Measurements from ENCODE around the gene CLEC17A. TPM values are rescaled to one million over a fixed set of nuclear protein-coding genes. Genes with fewer than 3 reads are reported as not detected.
A peak's percentile ranks its signal among the peaks of the same experiment; 100 is the strongest.

CLEC17A gene
- total and polyA plus RNA-seq, 8 donors = 0.10 to 0.33 (median 0.14) TPM; not detected in 2

GRCh38 chr19:14571695-14572490, 11.0 kb upstream of the CLEC17A start, which contains the start of gene NDUFB7:
Gene NDUFB7 (minus strand): TSS chr19:14572066. CDS start chr19:14572000, 66 bp downstream.
- Histone ChIP-seq H3K27me3 (no peaks in the 10 kb centered on the region), H3K4me1 (peaks cover 14 to 39% of the 10 kb centered on the region in 2 donors), H3K36me3 (peaks cover 0 to 13% of the 10 kb centered on the region in 2 donors), H3K27ac (peak within 1 kb of the TSS; percentile 53 to 73), H3K9me3 (no peaks in the 10 kb centered on the region), H3K4me3 (peak within 1 kb of the TSS; percentile 82 to 84)
- ATAC-seq (peak; percentile 97), DNase-seq (peak; percentile 85 to 97 (median 93))
- TF ChIP-seq, protein P1, sequence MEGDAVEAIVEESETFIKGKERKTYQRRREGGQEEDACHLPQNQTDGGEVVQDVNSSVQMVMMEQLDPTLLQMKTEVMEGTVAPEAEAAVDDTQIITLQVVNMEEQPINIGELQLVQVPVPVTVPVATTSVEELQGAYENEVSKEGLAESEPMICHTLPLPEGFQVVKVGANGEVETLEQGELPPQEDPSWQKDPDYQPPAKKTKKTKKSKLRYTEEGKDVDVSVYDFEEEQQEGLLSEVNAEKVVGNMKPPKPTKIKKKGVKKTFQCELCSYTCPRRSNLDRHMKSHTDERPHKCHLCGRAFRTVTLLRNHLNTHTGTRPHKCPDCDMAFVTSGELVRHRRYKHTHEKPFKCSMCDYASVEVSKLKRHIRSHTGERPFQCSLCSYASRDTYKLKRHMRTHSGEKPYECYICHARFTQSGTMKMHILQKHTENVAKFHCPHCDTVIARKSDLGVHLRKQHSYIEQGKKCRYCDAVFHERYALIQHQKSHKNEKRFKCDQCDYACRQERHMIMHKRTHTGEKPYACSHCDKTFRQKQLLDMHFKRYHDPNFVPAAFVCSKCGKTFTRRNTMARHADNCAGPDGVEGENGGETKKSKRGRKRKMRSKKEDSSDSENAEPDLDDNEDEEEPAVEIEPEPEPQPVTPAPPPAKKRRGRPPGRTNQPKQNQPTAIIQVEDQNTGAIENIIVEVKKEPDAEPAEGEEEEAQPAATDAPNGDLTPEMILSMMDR (IDR thresholded peaks at IDR 0.05) = peak; percentile 68 to 69
- intact Hi-C loops (cut with DNase I) = loop anchor here in 1 of 2 donors (10.0 kb wide), 1 partner anchor 123 kb away; the partner anchor contains the start of gene ZNF333

DNA sequence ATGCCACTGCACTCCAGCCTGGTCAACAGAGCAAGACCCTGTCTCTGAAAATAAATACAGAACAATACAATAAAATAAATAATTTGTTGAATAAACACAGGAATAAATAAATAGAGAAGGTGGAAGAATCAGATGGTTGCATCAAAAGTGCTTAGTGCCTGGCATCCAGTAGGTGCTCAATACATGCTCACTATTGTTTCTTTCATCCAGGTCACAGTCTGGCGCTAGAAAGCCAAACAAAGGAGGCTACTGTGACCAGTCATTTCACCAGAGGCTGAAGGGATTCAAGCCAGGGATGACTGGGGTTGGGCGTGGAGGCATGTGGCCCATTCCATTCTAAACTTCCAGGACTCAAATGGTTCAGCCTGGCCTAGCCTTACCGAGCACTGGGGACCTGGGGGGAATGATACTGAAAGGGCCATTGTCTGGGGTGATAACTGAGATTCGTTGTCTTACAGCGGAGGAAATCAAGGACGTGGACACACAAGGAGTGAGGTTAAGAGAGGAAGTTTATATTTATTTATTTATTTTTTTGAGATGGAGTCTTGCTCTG, 7.4 kb upstream of the CLEC17A start:
- ATAC-seq = no peak
- TF ChIP-seq, protein P1 (IDR thresholded peaks at IDR 0.05) = no peak
- intact Hi-C loops (cut with DNase I) = loop anchor here in 1 of 2 donors (10.0 kb wide), 1 partner anchor 119 kb away; the partner anchor contains the start of gene ZNF333
- peak in 1 of 4 donors; percentile 0 for DNase-seq
- Histone ChIP-seq H3K4me3 (no peak overlapping the region), H3K9me3 (no peaks in the 10 kb centered on the region), H3K27ac (no peak overlapping the region), H3K4me1 (peaks cover 13 to 27% of the 10 kb centered on the region in 2 donors), H3K27me3 (no peaks in the 10 kb centered on the region), H3K36me3 (no peaks in the 10 kb centered on the region)

DNA sequence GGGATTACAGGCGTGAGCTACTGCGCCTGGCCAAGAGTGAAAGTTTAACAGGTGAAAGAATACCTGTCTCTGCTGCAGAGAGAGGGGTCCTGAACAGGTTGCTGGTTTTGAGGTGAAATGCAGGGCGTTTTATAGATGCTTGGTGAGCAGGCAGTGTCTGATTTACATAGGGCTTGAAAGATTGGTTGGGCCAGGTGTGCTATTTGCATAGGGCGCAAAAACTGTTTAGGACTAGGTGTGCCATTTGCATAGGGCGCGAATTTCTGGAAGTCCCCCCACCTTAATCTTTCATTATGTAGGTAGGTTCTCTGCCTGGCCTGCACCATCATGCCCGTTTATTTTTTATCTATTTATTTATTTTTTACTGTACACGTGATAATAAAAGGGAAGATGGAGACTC, 6.5 kb upstream of the CLEC17A start:
- ATAC-seq (no peak), DNase-seq (peak in 1 of 4 donors; percentile 0)
- Histone ChIP-seq H3K4me1 (peaks cover 6 to 18% of the 10 kb centered on the region in 2 donors), H3K36me3 (no peaks in the 10 kb centered on the region), H3K4me3 (no peak overlapping the region), H3K27ac (no peak overlapping the region), H3K27me3 (no peaks in the 10 kb centered on the region), H3K9me3 (no peaks in the 10 kb centered on the region)
- TF ChIP-seq, protein P1 (IDR thresholded peaks at IDR 0.05) = no peak
- intact Hi-C loops (cut with DNase I) = loop anchor here in 1 of 2 donors (10.0 kb wide), 1 partner anchor 118 kb away; the partner anchor contains the start of gene ZNF333

DNA sequence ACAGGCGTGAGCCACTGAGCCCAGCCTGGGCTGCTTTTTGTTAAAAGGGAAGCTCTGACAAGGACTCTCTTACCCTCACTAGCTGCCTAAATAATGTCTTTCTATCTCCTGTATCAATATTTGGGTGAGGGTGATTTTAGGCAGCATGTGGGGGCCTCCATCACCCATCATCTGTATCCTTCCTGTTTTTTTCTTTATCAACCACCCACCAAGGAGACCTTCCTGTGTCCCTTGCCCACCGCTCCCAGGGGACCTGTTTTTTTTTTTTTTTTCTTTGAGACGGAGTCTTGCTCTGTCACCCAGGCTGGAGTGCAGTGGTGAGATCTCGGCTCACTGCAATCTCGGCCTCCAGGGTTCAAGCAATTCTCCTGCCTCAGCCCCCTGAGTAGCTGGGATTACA, 5.6 kb upstream of the CLEC17A start:
- no peak for ATAC-seq
- TF ChIP-seq, protein P1 (IDR thresholded peaks at IDR 0.05) = no peak
- no peak overlapping the region for H3K27ac ChIP-seq
- intact Hi-C loops (cut with DNase I) = loop anchor here in 1 of 2 donors (10.0 kb wide), 1 partner anchor 118 kb away; the partner anchor contains the start of gene ZNF333
- no peaks in the 10 kb centered on the region for H3K9me3 ChIP-seq
- no peaks in the 10 kb centered on the region for H3K27me3 ChIP-seq
- H3K4me3 ChIP-seq = no peak overlapping the region
- no peaks in the 10 kb centered on the region for H3K36me3 ChIP-seq
- peaks cover 6 to 13% of the 10 kb centered on the region in 2 donors for H3K4me1 ChIP-seq
- peak in 1 of 4 donors; percentile 8 for DNase-seq

Data from left lung (tissue), 10 donors.